SK-N-SH (cell line): ENCODE data around the gene TRPC4AP. TPM values are rescaled to one million over a fixed set of nuclear protein-coding genes. Genes with fewer than 3 reads are reported as not detected.

Source experiments
- CTCF ChIA-PET: fragments of 300-600, 350-600 bp; formaldehyde crosslinking; extraction: SDS; loops from one replicate; lab custom pipeline; 2021; lab: Yijun Ruan, JAX
- POLR2A ChIA-PET: fragments of 350-600 bp; sonication (Branson Sonifier 250); formaldehyde crosslinking; extraction: SDS; loops from one replicate; lab custom pipeline; 2020; ENCODE audit warnings: antibody characterized with exemption, inconsistent platforms; lab: Yijun Ruan, JAX
- DNase-seq: peaks from one replicate; pipeline ENCODE4 v3.0.0; 2012
- H2AFZ ChIP-seq: fragments of 200-600 bp; sonication (generic); 2 replicates; pipeline ENCODE4 v1.8.1; 2016; ENCODE audit warnings: antibody characterized with exemption, mild to moderate bottlenecking, low read depth
- H3F3A ChIP-seq: fragments of 200-600 bp; sonication (generic); replicated peaks from 2 replicates; pipeline ENCODE3; 2016; ENCODE audit warnings: antibody characterized with exemption, mild to moderate bottlenecking; ENCODE audit not compliant: insufficient read depth
- H3K27ac ChIP-seq, 2 experiments: fragments of 200-500 bp in 1 of 2; fragments of 200-600 bp in 1 of 2; sonication (Bioruptor generic) in 1 of 2; sonication (generic), shearing (Covaris generic) in 1 of 2; 2 replicates each; pipeline versions ENCODE4 v1.5.1 to v1.6.1; 2014 to 2016; ENCODE audit warnings: low read depth in 2 of 2, inconsistent platforms in 1 of 2, low read length in 1 of 2, mild to moderate bottlenecking in 1 of 2, mixed read lengths in 1 of 2
- H3K27me3 ChIP-seq: fragments of 200-600 bp; sonication (generic), shearing (Covaris generic); 2 replicates; pipeline ENCODE4 v1.6.1; 2016; ENCODE audit warnings: mixed run types; ENCODE audit not compliant: insufficient read depth
- H3K36me3 ChIP-seq, 2 experiments: fragments of 200-500 bp in 1 of 2; fragments of 200-600 bp in 1 of 2; sonication (Bioruptor generic) in 1 of 2; sonication (generic) in 1 of 2; replicated peaks in 1 of 2; 2 replicates each; pipeline versions ENCODE3 to v1.5.1; 2014 to 2016; ENCODE audit warnings: low read length in 1 of 2, mild to moderate bottlenecking in 1 of 2; ENCODE audit not compliant: insufficient read depth in 2 of 2, control insufficient read depth in 1 of 2
- H3K4me1 ChIP-seq, 2 experiments: fragments of 200-500 bp in 1 of 2; fragments of 200-600 bp in 1 of 2; sonication (Bioruptor generic) in 1 of 2; sonication (generic), shearing (Covaris generic) in 1 of 2; 2 replicates each; pipeline versions ENCODE4 v1.5.1 to v1.6.1; 2014 to 2016; ENCODE audit warnings: low read depth in 1 of 2, low read length in 1 of 2, mixed run types in 1 of 2; ENCODE audit not compliant: insufficient read depth in 2 of 2, control insufficient read depth in 1 of 2
- H3K4me2 ChIP-seq: fragments of 200-600 bp; sonication (generic), shearing (Covaris generic); 2 replicates; pipeline ENCODE4 v1.6.1; 2017; ENCODE audit warnings: mixed run types
- H3K4me3 ChIP-seq, 2 experiments: fragments of 200-500 bp in 1 of 2; fragments of 200-600 bp in 1 of 2; sonication (Bioruptor generic) in 1 of 2; sonication (generic), shearing (Covaris generic) in 1 of 2; 2 replicates each; pipeline versions ENCODE4 v1.5.1 to v1.8.1; 2014 to 2016; ENCODE audit warnings: low read depth in 2 of 2, inconsistent platforms in 1 of 2, low read length in 1 of 2, mild to moderate bottlenecking in 1 of 2, mixed read lengths in 1 of 2, moderate library complexity in 1 of 2
- H3K79me2 ChIP-seq: fragments of 200-600 bp; sonication (generic); 2 replicates; pipeline ENCODE4 v1.8.1; 2017; ENCODE audit warnings: mild to moderate bottlenecking; ENCODE audit not compliant: insufficient read depth
- H3K9ac ChIP-seq: fragments of 200-600 bp; sonication (generic); 2 replicates; pipeline ENCODE4 v1.6.1; 2017; ENCODE audit warnings: mixed run types
- H3K9me2 ChIP-seq: fragments of 200-600 bp; sonication (generic); 2 replicates; pipeline ENCODE4 v1.6.1; 2017; ENCODE audit warnings: mixed run types
- H3K9me3 ChIP-seq: fragments of 200-600 bp; sonication (generic); 2 replicates; pipeline ENCODE4 v1.6.1; 2017; ENCODE audit warnings: mixed run types, mild to moderate bottlenecking, moderate library complexity
- H4K20me1 ChIP-seq: fragments of 200-600 bp; sonication (generic); 2 replicates; pipeline ENCODE4 v1.6.1; 2017; ENCODE audit warnings: mild to moderate bottlenecking, mixed run types; ENCODE audit not compliant: insufficient read depth
- FOSL2 ChIP-seq: IDR thresholded peaks from 2 replicates; pipeline ENCODE4 v1.4.0; 2012; ENCODE audit warnings: low read depth, mild to moderate bottlenecking, moderate library complexity, borderline replicate concordance
- FOXJ3 ChIP-seq: sonication (generic); formaldehyde crosslinking; IDR thresholded peaks from 2 replicates; pipeline ENCODE4 v1.5.1; 2020; ENCODE audit warnings: mild to moderate bottlenecking, missing genetic modification reagents
- JUND ChIP-seq: IDR thresholded peaks from 2 replicates; pipeline ENCODE4 v1.4.0; 2012
- MAX ChIP-seq: IDR thresholded peaks from 2 replicates; pipeline ENCODE4 v1.4.0; 2012; ENCODE audit warnings: low read depth
- NFIC ChIP-seq: IDR thresholded peaks from 2 replicates; pipeline ENCODE4 v1.4.0; 2012; ENCODE audit warnings: borderline replicate concordance
- NRF1 ChIP-seq: IDR thresholded peaks from 2 replicates; pipeline ENCODE4 v1.6.1; 2012; ENCODE audit warnings: low read depth, mild to moderate bottlenecking, low read length
- PBX3 ChIP-seq: IDR thresholded peaks from 2 replicates; pipeline ENCODE4; 2012
- POLR2AphosphoS5 ChIP-seq: IDR thresholded peaks from 2 replicates; pipeline ENCODE4 v1.6.1; 2012; ENCODE audit warnings: low read depth, low read length
- RAD21 ChIP-seq: IDR thresholded peaks from 2 replicates; pipeline ENCODE4 v1.6.1; 2012; ENCODE audit warnings: mild to moderate bottlenecking, low read length
- REST ChIP-seq: IDR thresholded peaks from 2 replicates; pipeline ENCODE4 v1.6.1; 2012; ENCODE audit warnings: mild to moderate bottlenecking, low read depth, low read length, moderate library complexity
- RFX5 ChIP-seq: IDR thresholded peaks from 2 replicates; pipeline ENCODE4 v1.6.1; 2012; ENCODE audit warnings: mild to moderate bottlenecking, improper control_type of control experiment, low read length
- RXRA ChIP-seq: IDR thresholded peaks from 2 replicates; pipeline ENCODE4 v1.4.0; 2012; ENCODE audit warnings: low read depth, mild to moderate bottlenecking, borderline replicate concordance
- SIN3A ChIP-seq: IDR thresholded peaks from 2 replicates; pipeline ENCODE4 v1.6.1; 2012; ENCODE audit warnings: low read depth, mild to moderate bottlenecking, low read length, moderate library complexity, borderline replicate concordance
- TAF1 ChIP-seq: IDR thresholded peaks from 2 replicates; pipeline ENCODE4 v1.6.1; 2012; ENCODE audit warnings: low read depth, mild to moderate bottlenecking, low read length, moderate library complexity, borderline replicate concordance
- TCF12 ChIP-seq: IDR thresholded peaks from 2 replicates; pipeline ENCODE4 v1.4.0; 2012
- USF1 ChIP-seq: IDR thresholded peaks from 2 replicates; pipeline ENCODE4 v1.4.0; 2012; ENCODE audit warnings: low read depth, borderline replicate concordance
- USF2 ChIP-seq: fragments of 150-350 bp; IDR thresholded peaks from 2 replicates; pipeline ENCODE4 v1.6.1; 2017; ENCODE audit warnings: antibody characterized with exemption, low read length, low read depth, borderline replicate concordance
- ZBTB33 ChIP-seq: IDR thresholded peaks from 2 replicates; pipeline ENCODE4 v1.4.0; 2012; ENCODE audit warnings: low read depth, borderline replicate concordance
- WGBS: methylation state at CpG from one replicate; pipeline ENCODE4 v1.1.6; 2017; ENCODE audit warnings: low lambda C conversion rate; 5-methylcytosine and 5-hydroxymethylcytosine counted together
- polyA plus RNA-seq, 3 experiments: library from polyadenylated mRNA; depleted of rRNA; stranded (reverse); fragments of >200 nt; gene quantifications; 2 replicates each; pipeline ENCODE4 v1.2.3, GENCODE V29; 2012

TRPC4AP gene
- polyA plus RNA-seq, 1 of the 3 experiments (the other 2 are of a cell fraction) = 57.4 TPM

- H3K9ac ChIP-seq = no peak overlapping the region
- ChIA-PET CTCF (interaction anchor here (0.6 to 4.2 kb wide), 6 partner anchors 12 to 1374 kb away, joined by 3 to 33 read pairs (median 5); partner anchors contain the start of genes GGT7 and TRPC4AP), POLR2A (no interaction called here)
- H3K9me3 ChIP-seq = no peaks in the 10 kb centered on the region
- no peak overlapping the region for H3K27ac ChIP-seq
- no peak for TF ChIP-seq ZBTB33
- no peak for TF ChIP-seq REST
- no peak for TF ChIP-seq USF2
- no peak for TF ChIP-seq RXRA
- no peak for TF ChIP-seq FOSL2
- TF ChIP-seq POLR2AphosphoS5 = no peak
- no peak for TF ChIP-seq FOXJ3
- TF ChIP-seq RAD21 = no peak
- TF ChIP-seq PBX3 = no peak
- TF ChIP-seq MAX = no peak
- no peak for TF ChIP-seq SIN3A
- no peak for TF ChIP-seq RFX5
- TF ChIP-seq TCF12 = no peak
- no peak for TF ChIP-seq JUND
- no peak for TF ChIP-seq NRF1
- no peak for TF ChIP-seq NFIC
- TF ChIP-seq TAF1 = no peak
- TF ChIP-seq USF1 = no peak
- H3F3A ChIP-seq = no peaks in the 10 kb centered on the region
- no peak overlapping the region for H2AFZ ChIP-seq
- H3K79me2 ChIP-seq = no peaks in the 10 kb centered on the region
- H3K36me3 ChIP-seq = peaks cover 17 to 86% of the 10 kb centered on the region in 2 experiments
- H3K27me3 ChIP-seq = no peaks in the 10 kb centered on the region
- no peaks in the 10 kb centered on the region for H3K9me2 ChIP-seq
- DNase-seq = no peak
- H3K4me3 ChIP-seq = no peak overlapping the region
- H4K20me1 ChIP-seq = no peaks in the 10 kb centered on the region
- H3K4me2 ChIP-seq = no peak overlapping the region
- 98% methylated on average over 21 of the region's 28 CpGs for WGBS
- H3K4me1 ChIP-seq = no peaks in the 10 kb centered on the region; a peak in 1 of 4 replicates
These were observed 91.5 kb downstream of the TRPC4AP start for GRCh38 chr20:35000922-35001595.
